GM18498 (cell line): ENCODE data around the gene SURF4.
A peak's percentile ranks its signal among the peaks of the same experiment; 100 is the strongest.
"Not testable (repeated sequence)": the region's sequence is repeated elsewhere in the genome, so short reads cannot be mapped to it uniquely, and the experiment has no call there.

Source experiments
- ATAC-seq: cut with Tn5 transposase; IDR thresholded peaks from one replicate; pipeline ENCODE4 v1.9.1; 2021; ENCODE audit warnings: mild to moderate bottlenecking, moderate library complexity; ENCODE audit not compliant: unreplicated experiment

The SURF4 gene

DNA sequence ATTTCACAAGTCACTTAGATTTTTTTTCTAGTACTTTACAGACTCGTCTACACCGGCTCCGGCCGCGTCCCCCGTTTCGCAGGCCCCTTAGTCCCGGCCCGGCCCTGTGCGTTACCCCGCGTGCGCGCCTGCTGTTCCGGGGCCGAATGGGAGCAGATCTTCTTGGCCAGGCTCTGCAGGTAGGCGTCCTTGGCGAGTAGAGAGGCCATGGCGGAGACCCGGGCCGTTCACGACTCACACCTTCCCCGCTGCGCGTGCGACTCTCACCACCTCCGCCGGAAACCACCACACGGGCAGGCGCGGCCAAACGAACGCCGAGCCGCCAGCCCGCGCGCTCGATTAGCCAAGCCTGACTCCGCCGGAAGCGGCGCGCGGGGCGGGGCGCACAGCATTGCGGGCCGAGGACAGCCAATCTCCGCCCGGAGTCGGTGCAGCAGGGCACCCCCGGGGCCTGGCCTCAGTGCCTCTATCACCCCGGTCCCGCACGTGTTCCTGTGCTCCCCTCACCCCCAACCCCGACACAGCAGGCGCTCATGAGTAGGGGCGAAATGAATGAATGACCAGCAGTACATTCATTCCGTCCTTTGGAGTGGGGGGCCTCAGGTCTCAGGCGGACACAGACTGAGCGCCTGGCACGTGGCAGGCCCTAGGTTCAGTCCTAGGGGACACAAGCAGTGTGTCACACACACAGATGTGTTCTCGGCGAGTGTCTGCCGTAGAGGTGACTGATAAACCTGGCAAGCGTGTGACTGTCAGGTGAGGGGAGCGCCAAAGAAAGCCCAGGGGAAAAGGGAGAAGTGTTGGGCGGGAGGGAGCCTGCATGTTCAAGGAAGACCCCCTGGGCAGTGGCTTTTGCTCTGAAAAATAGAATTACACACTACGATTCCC is 39.7 kb downstream of the SURF4 start, which contains the start of gene SURF6:
SURF6 (minus strand) TSS at position 265 of the 888 bp plus-strand sequence; CDS start at position 209, 56 bp downstream.
- ATAC-seq, result peak; percentile 88

DNA sequence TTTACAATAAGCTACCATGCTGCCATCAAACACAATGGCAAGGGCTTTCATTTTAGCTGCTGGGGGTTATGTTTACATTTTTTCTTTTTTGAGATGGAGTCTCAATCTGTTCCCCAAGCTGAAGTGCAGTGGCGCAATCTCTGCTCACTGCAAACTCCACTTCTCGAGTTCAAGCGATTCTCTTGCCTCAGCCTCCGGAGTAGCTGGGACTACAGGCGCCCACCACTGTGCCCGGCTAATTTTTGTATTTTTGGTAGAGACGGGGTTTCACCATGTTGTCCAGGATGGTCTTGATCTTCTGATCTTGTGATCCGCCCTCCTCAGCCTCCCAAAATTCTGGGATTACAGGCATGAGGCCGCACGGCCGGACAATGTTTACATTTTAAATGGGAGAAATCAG is 41.0 kb downstream of the SURF4 start:
- ATAC-seq, result not testable (repeated sequence)

- ATAC-seq, result no peak
Measured at GRCh38 chr9:133334161-133334560, 41.7 kb downstream of the SURF4 start.

DNA sequence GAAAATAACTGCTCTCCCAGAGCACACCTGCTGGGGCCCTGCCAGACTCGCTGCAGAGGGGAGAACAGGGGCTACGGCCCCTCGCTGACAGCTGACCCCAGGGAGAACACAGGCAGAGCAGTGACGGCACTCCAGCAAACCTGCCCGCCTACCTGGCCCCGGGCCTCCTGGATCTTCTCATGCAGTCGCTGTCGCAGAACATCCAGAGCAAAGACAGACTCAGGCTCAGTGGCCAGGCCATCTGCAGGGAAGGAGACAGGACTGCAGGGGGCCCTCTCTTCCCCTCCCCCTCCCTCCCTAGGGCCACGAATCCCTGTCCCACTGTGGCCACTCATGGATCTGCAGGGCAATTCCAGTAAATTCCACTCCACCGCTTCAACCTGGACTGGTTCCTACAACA is 42.3 kb downstream of the SURF4 start:
- no peak for ATAC-seq

- ATAC-seq, result no peak
Measured at GRCh38 chr9:133333011-133333410, 42.8 kb downstream of the SURF4 start.

GRCh38 chr9:133332381-133332730 is 43.5 kb downstream of the SURF4 start:
- no peak for ATAC-seq

DNA sequence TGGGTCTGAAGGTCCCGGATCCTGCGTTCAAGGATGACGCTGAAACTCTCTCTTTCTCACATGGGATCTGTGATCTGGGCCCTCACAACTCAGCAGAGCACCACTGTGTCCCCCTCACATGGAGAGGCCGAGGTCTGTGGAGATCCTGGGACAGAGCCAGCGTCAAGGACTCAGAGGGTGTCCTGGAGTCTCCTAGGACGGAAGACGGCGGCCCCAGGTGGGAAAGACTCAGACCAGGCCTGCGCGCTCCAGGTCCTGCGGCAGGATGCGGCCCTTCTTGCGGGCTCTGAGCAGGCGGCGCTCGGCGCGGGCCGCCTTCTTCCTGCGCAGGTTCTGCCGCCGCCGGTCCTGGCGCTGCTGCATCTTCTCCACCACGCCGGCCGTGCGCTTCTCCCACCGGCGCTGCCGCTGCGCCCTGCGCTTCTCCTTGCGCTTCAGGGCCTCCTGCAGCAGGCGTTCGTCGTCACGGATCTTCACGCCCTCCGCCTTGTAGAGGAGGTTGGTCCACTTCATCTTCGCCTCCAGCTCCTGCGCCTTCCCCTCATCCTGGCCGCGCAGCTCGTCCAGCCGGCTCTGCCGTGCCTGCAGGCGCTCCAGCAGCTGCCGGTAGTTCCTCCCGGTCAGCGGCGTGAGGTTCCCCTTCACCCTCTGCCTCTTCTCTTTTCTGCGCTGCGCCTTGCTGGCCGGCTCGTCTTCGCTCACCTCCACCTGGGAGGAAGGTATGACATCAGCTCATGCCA is 44.0 kb downstream of the SURF4 start:
- no peak for ATAC-seq

- ATAC-seq, result no peak
Measured at GRCh38 chr9:133331221-133331620, 44.6 kb downstream of the SURF4 start.

DNA sequence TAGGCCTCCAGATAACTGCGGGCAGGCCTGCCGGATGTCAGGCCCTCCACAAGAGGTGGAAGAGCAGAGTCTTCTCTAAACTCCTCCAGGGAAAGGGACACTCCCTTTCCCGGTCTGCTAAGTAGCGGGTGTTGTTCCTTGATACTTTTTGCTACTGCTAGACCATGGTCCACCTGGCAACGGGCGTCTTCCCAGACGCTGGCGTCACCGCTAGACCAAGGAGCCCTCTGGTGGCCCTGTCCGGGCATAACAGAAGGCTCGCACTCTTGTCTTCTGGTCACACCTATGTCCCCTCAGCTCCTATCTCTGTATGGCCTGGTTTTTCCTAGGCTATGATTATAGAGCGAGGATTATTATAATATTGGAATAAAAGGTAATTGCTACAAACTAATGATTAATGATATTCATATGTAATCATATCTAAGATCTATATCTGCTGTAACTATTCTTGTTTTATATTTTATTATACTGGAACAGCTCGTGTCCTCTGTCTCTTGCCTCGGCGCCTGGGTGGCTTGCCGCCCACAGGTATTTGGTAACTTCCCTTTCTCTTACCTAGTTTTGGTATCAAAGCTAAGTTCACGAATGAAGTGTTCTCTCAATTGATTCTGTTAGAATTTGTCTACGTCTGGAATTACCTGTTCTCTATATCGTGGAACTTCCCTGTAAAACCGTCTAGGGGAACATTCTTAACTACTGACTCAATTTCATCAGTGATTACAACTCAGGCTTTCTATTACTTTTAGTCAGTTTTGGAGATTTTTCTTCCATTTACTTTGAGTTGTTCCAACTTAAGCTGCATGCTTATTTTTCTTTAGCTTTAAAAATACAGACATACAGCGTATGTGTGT is 46.3 kb downstream of the SURF4 start:
- not testable (repeated sequence) for ATAC-seq

DNA sequence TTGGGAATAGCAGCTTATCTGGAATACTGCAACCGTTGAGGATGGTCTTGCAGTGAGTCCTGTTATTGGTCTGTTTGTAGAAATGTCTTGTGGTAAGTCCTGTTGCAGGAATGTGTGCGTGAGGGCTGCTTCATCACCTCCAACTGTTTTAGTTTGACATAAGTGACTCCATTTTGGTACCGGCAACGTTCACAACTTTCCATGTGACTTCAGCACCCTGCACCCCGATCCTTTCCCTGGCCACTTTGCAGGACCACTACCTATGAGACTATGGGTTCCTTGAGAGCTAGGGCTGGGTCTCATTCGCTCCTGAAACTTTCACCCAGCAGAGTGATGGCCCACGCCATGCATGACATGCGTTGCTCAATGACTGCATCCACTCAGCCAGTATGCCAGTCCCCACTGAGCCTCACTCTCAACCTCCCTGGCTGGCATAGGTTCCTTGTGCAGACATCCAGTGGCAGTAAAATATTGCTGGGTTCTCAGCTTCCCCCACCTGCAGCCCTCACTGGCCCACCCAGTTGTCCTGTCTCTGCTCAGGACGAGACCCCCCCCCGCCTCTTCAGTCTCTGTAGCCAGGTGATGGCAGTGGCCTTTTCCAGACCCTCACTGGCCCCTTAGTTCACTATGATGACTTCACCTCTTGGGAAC is 47.9 kb downstream of the SURF4 start:
- ATAC-seq, result no peak

DNA sequence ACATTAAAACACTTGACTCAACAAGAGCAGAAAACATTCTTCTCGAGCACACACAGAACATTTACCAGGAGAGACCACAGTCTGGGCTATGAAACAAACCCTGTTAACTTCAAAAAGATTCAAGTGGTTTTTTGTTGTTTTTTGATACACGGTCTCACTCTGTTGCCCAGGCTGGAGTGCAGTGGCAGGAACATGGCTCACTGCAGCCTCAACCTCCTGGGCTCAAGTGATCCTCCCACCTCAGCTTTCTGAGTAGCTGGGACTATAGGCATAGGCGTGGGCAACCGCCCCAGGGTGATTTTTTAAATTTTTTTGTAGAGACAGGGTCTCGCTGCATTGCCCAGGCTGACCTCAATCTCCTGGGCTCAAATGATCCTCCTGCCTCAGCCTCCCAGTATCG is 48.8 kb downstream of the SURF4 start:
- ATAC-seq, result not testable (repeated sequence)

- ATAC-seq, result no peak
Measured at GRCh38 chr9:133323991-133324703, 51.7 kb downstream of the SURF4 start.

DNA sequence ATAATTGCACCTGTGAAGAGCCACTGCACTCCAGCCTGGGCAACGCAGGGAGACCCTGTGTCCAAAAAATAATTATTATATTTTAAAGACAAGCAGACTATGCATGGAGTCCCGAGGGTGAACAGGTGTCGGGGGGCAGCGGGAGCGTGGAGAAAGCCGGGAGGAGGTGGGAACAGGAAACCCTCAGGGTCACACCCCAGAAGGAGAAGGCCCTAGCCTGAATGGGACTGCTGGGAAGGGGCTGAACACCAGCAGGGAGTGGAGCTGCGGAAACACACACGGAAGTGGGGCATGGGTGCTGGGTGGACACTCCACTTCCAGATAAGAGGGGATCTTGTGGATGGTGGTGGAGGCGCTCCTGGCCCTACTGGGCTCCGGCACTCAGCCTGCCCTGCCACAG is 52.6 kb downstream of the SURF4 start:
- no peak for ATAC-seq

- no peak for ATAC-seq
Measured at GRCh38 chr9:133322701-133323100, 53.2 kb downstream of the SURF4 start.

GRCh38 chr9:133321411-133321935 is 54.4 kb downstream of the SURF4 start:
- no peak for ATAC-seq

- no peak for ATAC-seq
Measured at GRCh38 chr9:133320421-133320881, 55.4 kb downstream of the SURF4 start.

- ATAC-seq, result not testable (repeated sequence)
Measured at GRCh38 chr9:133317551-133317950, 58.3 kb downstream of the SURF4 start.

GRCh38 chr9:133315997-133316396 is 59.9 kb downstream of the SURF4 start:
- ATAC-seq, result no peak
